K562 (cell line): ENCODE measurements around the gene GRIK2. TPM values are rescaled to one million over a fixed set of nuclear protein-coding genes. Genes with fewer than 3 reads are reported as not detected.

Source experiments
- ATAC-seq: fragments of 200-7000 bp; cut with Tn5 transposase; 3 replicates; pipeline ENCODE4 v1.9.1; 2020; ENCODE audit warnings: moderate library complexity
- BruUV-seq: library from RNA; stranded (reverse); fragments of 400-500 nt; replicated peaks from 2 replicates; lab custom pipeline; 2021; lab: Mats Ljungman, UMichigan
- CTCF ChIA-PET: fragments of 300-600 bp; formaldehyde crosslinking; extraction: SDS; loops from one replicate; lab custom pipeline; 2021; ENCODE audit warnings: low intra/inter-chr PET ratio; lab: Yijun Ruan, JAX
- POLR2A ChIA-PET: fragments of 300-600, 350-650 bp; sonication (Branson Sonifier 250); formaldehyde crosslinking; extraction: SDS; loops from one replicate; lab custom pipeline; 2021; ENCODE audit warnings: antibody characterized with exemption, inconsistent platforms; lab: Yijun Ruan, JAX
- DNase-seq, 4 experiments: peaks; one replicate each; pipeline versions ENCODE4 v3.0.0 to v3.0.0-alpha.2; 2011 to 2018; ENCODE audit warnings: low spot score in 3 of 4, mixed read lengths in 3 of 4; ENCODE audit errors: extremely low read depth in 1 of 4
- FAIRE-seq: peaks from 2 replicates; lab custom pipeline; 2011; peaks lifted over from hg19 to GRCh38; lab: Jason Lieb, UNC
- H2AFZ ChIP-seq: 2 replicates; pipeline ENCODE4 v1.6.0; 2011; ENCODE audit warnings: low read depth, low read length, control low read depth, inconsistent platforms
- H3K27ac ChIP-seq: fragments of 200-600 bp; 3 replicates; pipeline ENCODE4 v1.8.0; 2011; ENCODE audit warnings: low read depth, mild to moderate bottlenecking, control low read depth, inconsistent platforms, low read length, moderate library complexity, mixed read lengths; ENCODE audit errors: extremely low read depth
- H3K27me3 ChIP-seq, 2 experiments: fragments of 300-600 bp in 1 of 2; 2 replicates in 1 of 2; 3 replicates in 1 of 2; pipeline versions ENCODE4 v1.6.0 to v1.8.0; 2011; ENCODE audit warnings: inconsistent platforms in 2 of 2, low read length in 2 of 2, mild to moderate bottlenecking in 1 of 2, mixed read lengths in 1 of 2, moderate library complexity in 1 of 2; ENCODE audit not compliant: control insufficient read depth in 2 of 2, insufficient read depth in 2 of 2
- H3K36me3 ChIP-seq: fragments of 300-600 bp; 3 replicates; pipeline ENCODE4 v1.8.0; 2011; ENCODE audit warnings: mild to moderate bottlenecking, low read length, inconsistent platforms; ENCODE audit not compliant: control insufficient read depth, insufficient read depth
- H3K4me1 ChIP-seq, 2 experiments: fragments of 200-600 bp in 1 of 2; replicated peaks in 1 of 2; 2 replicates in 1 of 2; 3 replicates in 1 of 2; pipeline versions ENCODE4 v1.5.1 to v1.8.0; 2011; ENCODE audit warnings: inconsistent platforms in 2 of 2, low read length in 2 of 2, mild to moderate bottlenecking in 1 of 2, mixed read lengths in 1 of 2, moderate library complexity in 1 of 2; ENCODE audit not compliant: control insufficient read depth in 2 of 2, insufficient read depth in 2 of 2
- H3K4me2 ChIP-seq: 2 replicates; pipeline ENCODE4 v1.6.1; 2011; ENCODE audit warnings: low read length, control low read depth, inconsistent platforms, mixed read lengths; ENCODE audit not compliant: insufficient read depth
- H3K4me3 ChIP-seq: fragments of 200-600 bp; sonication (generic), shearing (Covaris generic); 2 replicates; pipeline ENCODE4 v1.5.1; 2016; ENCODE audit warnings: control low read depth, inconsistent platforms
- H3K79me2 ChIP-seq: fragments of 200-600 bp; 3 replicates; pipeline ENCODE4 v1.8.0; 2011; ENCODE audit warnings: low read length, inconsistent platforms; ENCODE audit not compliant: control insufficient read depth, insufficient read depth
- H3K9ac ChIP-seq, 2 experiments: 2 replicates each; pipeline versions ENCODE4 v1.6.0 to v1.6.1; 2011; ENCODE audit warnings: low read depth in 2 of 2, low read length in 2 of 2, control low read depth in 1 of 2, inconsistent platforms in 1 of 2, mild to moderate bottlenecking in 1 of 2, mixed read lengths in 1 of 2; ENCODE audit not compliant: insufficient read depth in 1 of 2
- H3K9me1 ChIP-seq: one replicate; pipeline ENCODE4 v1.6.0; 2011; ENCODE audit warnings: inconsistent platforms, mild to moderate bottlenecking, low read length, moderate library complexity; ENCODE audit not compliant: control insufficient read depth, insufficient read depth
- H3K9me3 ChIP-seq: replicated peaks from 2 replicates; pipeline ENCODE4 v1.5.1; 2011; ENCODE audit warnings: low read depth, low read length, inconsistent platforms; ENCODE audit not compliant: control insufficient read depth, insufficient read depth
- H4K20me1 ChIP-seq: replicated peaks from 2 replicates; pipeline ENCODE4 v1.6.1; 2011; ENCODE audit warnings: low read length, inconsistent platforms, mixed read lengths; ENCODE audit not compliant: control insufficient read depth, insufficient read depth
- HDAC1 ChIP-seq, 2 experiments: fragments of 450-650 bp; IDR thresholded peaks; 2 replicates each; pipeline ENCODE4 v1.6.1; 2016 to 2017; ENCODE audit warnings: inconsistent platforms in 1 of 2, mild to moderate bottlenecking in 1 of 2, moderate library complexity in 1 of 2
- HDGF ChIP-seq: fragments of 450-650 bp; IDR thresholded peaks from 2 replicates; pipeline ENCODE4 v1.6.1; 2016
- POLR2AphosphoS5 ChIP-seq: IDR thresholded peaks from 2 replicates; pipeline ENCODE4 v1.6.1; 2011; ENCODE audit warnings: mild to moderate bottlenecking, low read depth, low read length, moderate library complexity; ENCODE audit not compliant: control insufficient read depth, insufficient read depth
- RFX5 ChIP-seq: IDR thresholded peaks from 2 replicates; pipeline ENCODE4 v1.6.1; 2011; ENCODE audit warnings: low read depth, mild to moderate bottlenecking, improper control_type of control experiment, low read length
- STAG1 ChIP-seq: sonication (generic); formaldehyde crosslinking; IDR thresholded peaks from 2 replicates; pipeline ENCODE4 v1.5.0; 2020; ENCODE audit warnings: missing genetic modification reagents, borderline replicate concordance
- TFE3 ChIP-seq: fragments of 450-650 bp; formaldehyde crosslinking; IDR thresholded peaks from 2 replicates; pipeline ENCODE4 v1.4.0; 2020; ENCODE audit warnings: mild to moderate bottlenecking, mixed read lengths
- WGBS: fragments of 100-300 bp; shearing (Covaris generic); methylation state at CpG from one replicate; pipeline ENCODE4 v1.1.6; 2016; ENCODE audit warnings: low coverage, mixed read lengths; ENCODE audit not compliant: insufficient coverage; ENCODE audit errors: missing lambda C conversion rate; 5-methylcytosine and 5-hydroxymethylcytosine counted together
- in situ Hi-C: fragments of 300-500 bp; cut with MboI; formaldehyde crosslinking; loops from 4 replicates; pipeline ENCODE4 v1.15.0; 2018; ENCODE audit warnings: inconsistent platforms, mixed read lengths
- intact Hi-C: fragments of 100-400 bp; cut with micrococcal nuclease; formaldehyde crosslinking; loops from 2 replicates; pipeline ENCODE4 v1.14.2; 2022
- polyA plus RNA-seq, 8 experiments: library from polyadenylated mRNA; depleted of rRNA in 4 of 8; stranded (reverse) in 5 of 8; unstranded in 3 of 8; fragments of >200 nt; fragmentation: Nextera tagmentation in 2 of 8; fragmentation: Illumina TruSeq in 1 of 8; extraction: Ambion mirVana in 2 of 8; extraction: Trizol in 1 of 8; gene quantifications; 2 replicates each; pipeline versions ENCODE4 v1.2.1 to v1.2.3, GENCODE V29; 2011 to 2014; ENCODE audit warnings: inconsistent platforms in 1 of 8, missing spikeins in 1 of 8
- total RNA-seq, 7 experiments: library from RNA; depleted of rRNA in 6 of 7; stranded (reverse); fragments of >200 nt in 6 of 7; fragmentation: Illumina TruSeq in 2 of 7; extraction: Trizol in 2 of 7; gene quantifications; 2 replicates each; pipeline versions ENCODE4 v1.2.1 to v1.2.3, GENCODE V29; 2011 to 2021; ENCODE audit warnings: low replicate concordance in 1 of 7

Gene GRIK2
- total and polyA plus RNA-seq, 9 of the 15 experiments (the other 6 are each of a cell fraction or from before 2014, with no cell fraction given) = not detected

GRCh38 chr6:101613556-101613955 lies 220.0 kb downstream of the GRIK2 start:
- ChIA-PET CTCF (no interaction called here), POLR2A (no interaction called here)
- H3K4me3 ChIP-seq = no peak overlapping the region
- BruUV-seq = no TSS peak
- ATAC-seq (no peak), DNase-seq (no peak), FAIRE-seq (no peak)
- no peaks in the 10 kb centered on the region for H4K20me1 ChIP-seq
- H3K9ac ChIP-seq = no peak overlapping the region
- no peaks in the 10 kb centered on the region for H3K4me1 ChIP-seq
- no peaks in the 10 kb centered on the region for H3K9me1 ChIP-seq
- H3K36me3 ChIP-seq = no peaks in the 10 kb centered on the region
- in situ Hi-C loops (no loop called here), intact Hi-C loops (no loop called here)
- no peaks in the 10 kb centered on the region for H3K79me2 ChIP-seq
- H3K4me2 ChIP-seq = no peak overlapping the region
- 0% methylated on average over 2 of the region's 2 CpGs for WGBS
- H3K9me3 ChIP-seq = no peaks in the 10 kb centered on the region
- H3K27me3 ChIP-seq = no peaks in the 10 kb centered on the region
- no peak overlapping the region for H3K27ac ChIP-seq
- no peak overlapping the region for H2AFZ ChIP-seq
- TF ChIP-seq HDGF (no peak), TFE3 (CRISPR knock-in tag) (0 out of 2 replicates have a peak, but pooled peaks have one; percentile 13), RFX5 (no peak), STAG1 (CRISPR knock-in tag) (no peak), HDAC1 (IDR thresholded peaks at IDR 0.05) (no peak), POLR2AphosphoS5 (no peak)
- TF ChIP-seq, all 486 proteins: peak for 1
